GM12864 (cell line): ENCODE results near the gene MX1.

Source experiments
- DNase-seq: peaks from one replicate; pipeline ENCODE4 v3.0.0-alpha.2; 2011; ENCODE audit warnings: low read depth
- H3K4me3 ChIP-seq: 2 replicates; pipeline ENCODE4 v1.5.1; 2011; ENCODE audit warnings: mild to moderate bottlenecking, low read depth, low read length, control low read depth
- TF ChIP-seq, protein P1 (sequence below): IDR thresholded peaks from 2 replicates; pipeline ENCODE4 v1.5.1; 2011; ENCODE audit warnings: low read depth, mild to moderate bottlenecking, moderate library complexity, low read length, control low read depth, inconsistent platforms; ENCODE audit errors: missing control alignments

MX1 gene

GRCh38 chr21:41441546-41441945 is 15.5 kb downstream of the MX1 start:
- no peak overlapping the region for H3K4me3 ChIP-seq
- no peak for DNase-seq
- TF ChIP-seq, protein P1, sequence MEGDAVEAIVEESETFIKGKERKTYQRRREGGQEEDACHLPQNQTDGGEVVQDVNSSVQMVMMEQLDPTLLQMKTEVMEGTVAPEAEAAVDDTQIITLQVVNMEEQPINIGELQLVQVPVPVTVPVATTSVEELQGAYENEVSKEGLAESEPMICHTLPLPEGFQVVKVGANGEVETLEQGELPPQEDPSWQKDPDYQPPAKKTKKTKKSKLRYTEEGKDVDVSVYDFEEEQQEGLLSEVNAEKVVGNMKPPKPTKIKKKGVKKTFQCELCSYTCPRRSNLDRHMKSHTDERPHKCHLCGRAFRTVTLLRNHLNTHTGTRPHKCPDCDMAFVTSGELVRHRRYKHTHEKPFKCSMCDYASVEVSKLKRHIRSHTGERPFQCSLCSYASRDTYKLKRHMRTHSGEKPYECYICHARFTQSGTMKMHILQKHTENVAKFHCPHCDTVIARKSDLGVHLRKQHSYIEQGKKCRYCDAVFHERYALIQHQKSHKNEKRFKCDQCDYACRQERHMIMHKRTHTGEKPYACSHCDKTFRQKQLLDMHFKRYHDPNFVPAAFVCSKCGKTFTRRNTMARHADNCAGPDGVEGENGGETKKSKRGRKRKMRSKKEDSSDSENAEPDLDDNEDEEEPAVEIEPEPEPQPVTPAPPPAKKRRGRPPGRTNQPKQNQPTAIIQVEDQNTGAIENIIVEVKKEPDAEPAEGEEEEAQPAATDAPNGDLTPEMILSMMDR = no peak

DNA sequence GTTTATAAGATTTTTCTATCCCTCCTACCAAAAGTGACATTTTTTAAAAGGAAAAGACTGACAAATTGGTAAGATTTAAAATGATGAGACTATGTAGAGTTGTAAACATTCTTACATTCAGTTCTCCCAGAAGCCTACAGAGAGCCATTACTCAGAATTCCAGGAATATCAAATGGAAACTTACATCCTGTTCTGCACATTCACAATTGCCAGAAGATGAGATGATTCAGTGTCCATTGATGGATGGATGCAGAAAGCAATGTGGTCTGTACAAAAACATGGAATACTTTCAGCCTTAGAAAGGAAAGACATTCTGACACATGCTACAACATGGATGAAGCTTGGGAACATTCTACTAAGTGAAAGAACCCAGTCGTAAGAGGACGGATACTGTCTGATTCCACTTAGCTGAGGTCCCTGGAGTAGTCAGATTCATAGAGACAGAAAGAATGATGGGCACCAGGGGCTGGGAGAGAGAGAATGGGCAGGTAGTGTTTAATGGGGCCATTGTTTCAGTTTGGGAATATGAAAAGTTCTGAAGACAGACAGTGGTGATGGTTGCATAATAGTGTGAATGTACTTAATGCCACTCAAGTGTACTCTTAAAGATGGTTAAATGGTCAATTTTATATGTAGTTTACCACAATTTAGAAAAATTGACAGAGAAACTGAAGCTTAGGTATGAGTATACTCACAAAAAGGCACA is 16.6 kb downstream of the MX1 start:
- DNase-seq = no peak
- TF ChIP-seq, protein P1 = no peak
- no peak overlapping the region for H3K4me3 ChIP-seq

DNA sequence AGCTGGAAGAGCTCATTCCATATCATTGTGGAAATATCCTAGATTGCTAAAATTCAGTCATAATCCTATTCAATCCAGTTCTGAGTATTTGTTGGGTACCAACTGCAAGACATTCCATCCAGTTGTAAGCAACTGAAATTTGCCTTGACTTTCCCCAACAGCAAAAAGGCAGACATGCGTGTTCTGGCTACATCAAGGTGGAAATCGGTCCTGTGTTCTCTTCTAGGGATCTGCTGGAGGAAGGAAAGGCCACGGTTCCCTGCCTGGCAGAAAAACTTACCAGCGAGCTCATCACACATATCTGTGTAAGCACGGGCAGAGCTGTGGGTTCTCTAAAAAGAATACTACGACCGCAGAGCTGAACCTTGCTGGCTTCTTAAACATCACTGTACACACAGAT is 17.5 kb downstream of the MX1 start:
- no peak overlapping the region for H3K4me3 ChIP-seq
- DNase-seq = no peak
- TF ChIP-seq, protein P1 = no peak

- no peak for DNase-seq
These were observed 18.8 kb downstream of the MX1 start for GRCh38 chr21:41444703-41445464.

DNA sequence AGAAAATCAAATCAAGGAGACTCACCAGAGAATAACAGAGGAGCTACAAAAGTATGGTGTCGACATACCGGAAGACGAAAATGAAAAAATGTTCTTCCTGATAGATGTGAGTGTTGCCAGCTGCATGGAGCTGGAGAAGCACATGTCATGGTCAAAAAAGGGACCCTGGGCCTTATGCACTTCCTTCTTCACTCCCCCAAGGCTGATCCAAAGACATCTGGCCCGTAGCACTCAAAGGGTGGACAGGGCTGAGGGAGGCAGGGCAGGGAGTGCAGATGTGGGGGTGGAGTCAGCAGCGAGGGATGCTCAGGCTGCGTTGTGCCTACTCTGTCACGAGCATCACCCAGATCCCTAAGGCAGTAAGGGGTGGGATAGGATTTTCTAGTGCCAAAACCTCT is 19.4 kb downstream of the MX1 start:
- no peak overlapping the region for H3K4me3 ChIP-seq
- no peak for DNase-seq
- TF ChIP-seq, protein P1 = no peak

More at GRCh38 chr21:41444703-41445464, 18.8 kb downstream of the MX1 start:
- no peak overlapping the region for H3K4me3 ChIP-seq
- TF ChIP-seq, protein P1 = no peak

DNA sequence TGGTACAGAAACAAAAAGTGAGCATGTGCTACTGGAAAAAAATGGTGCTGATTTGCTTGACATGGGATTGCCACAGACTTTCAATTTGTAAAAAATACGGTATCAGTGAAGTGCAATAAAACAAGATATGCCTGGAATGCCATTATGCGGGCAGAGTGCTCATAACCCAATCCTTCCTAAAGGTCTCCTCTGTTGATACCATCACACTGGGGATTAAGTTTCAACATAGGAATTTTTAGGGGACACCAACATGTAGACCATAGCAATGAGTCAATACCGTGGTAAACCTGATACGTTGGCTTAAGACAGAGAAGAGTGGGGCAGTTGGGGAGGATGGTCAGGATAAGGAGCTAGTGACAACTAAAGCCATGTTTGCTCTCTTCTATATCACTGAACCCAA is 20.5 kb downstream of the MX1 start:
- TF ChIP-seq, protein P1 = no peak
- no peak for DNase-seq
- no peak overlapping the region for H3K4me3 ChIP-seq
